Prostate gland (tissue), 2 donors: ENCODE data around the gene PRSS1. TPM values are rescaled to one million over a fixed set of nuclear protein-coding genes. Genes with fewer than 3 reads are reported as not detected.

ENCODE experiments used
- DNase-seq: peaks from one replicate; pipeline ENCODE4 v3.0.0-alpha.2; 2019; ENCODE audit warnings: low spot score
- H3K27ac ChIP-seq, 2 donors: fragments of 200-600 bp; sonication (generic); 2 replicates each; pipeline ENCODE4 v1.5.1; 2017 to 2019
- H3K27me3 ChIP-seq: fragments of 200-600 bp; sonication (generic); replicated peaks from 2 replicates; pipeline ENCODE4 v1.5.1; 2019; ENCODE audit not compliant: insufficient read depth
- H3K36me3 ChIP-seq, 2 donors: fragments of 200-600 bp; sonication (generic); 1 replicate in 1 of 2; 2 replicates in 1 of 2; pipeline versions ENCODE4 v1.5.1 to v1.8.1; 2017 to 2019
- H3K4me1 ChIP-seq: fragments of 200-600 bp; sonication (generic); replicated peaks from 2 replicates; pipeline ENCODE4 v1.5.1; 2019
- H3K4me3 ChIP-seq, 2 donors: fragments of 200-600 bp; sonication (generic); 2 replicates each; pipeline ENCODE4 v1.5.1; 2017 to 2019
- H3K9me3 ChIP-seq: fragments of 200-600 bp; sonication (generic); 2 replicates; pipeline ENCODE4 v1.5.1; 2017
- CTCF ChIP-seq, 4 experiments: fragments of 200-600 bp in 2 of 4; fragments of 450-650 bp in 2 of 4; sonication (generic) in 2 of 4; IDR thresholded peaks; 1 replicate in 3 of 4; 2 replicates in 1 of 4; pipeline ENCODE4 v1.5.1; 2016 to 2019; ENCODE audit warnings: antibody characterized with exemption in 4 of 4, mild to moderate bottlenecking in 2 of 4, moderate library complexity in 2 of 4
- POLR2A ChIP-seq: fragments of 450-650 bp; IDR thresholded peaks from one replicate; pipeline ENCODE4 v1.6.1; 2016; ENCODE audit warnings: antibody characterized with exemption, mild to moderate bottlenecking
- POLR2AphosphoS5 ChIP-seq: sonication (generic); formaldehyde crosslinking; IDR thresholded peaks from one replicate; pipeline ENCODE4 v1.6.1; 2017; ENCODE audit warnings: antibody characterized with exemption
- WGBS: methylation state at CpG from one replicate; pipeline ENCODE4 v1.1.5; 2018; 5-methylcytosine and 5-hydroxymethylcytosine counted together
- intact Hi-C: fragments of 100-400 bp; cut with DNase I; formaldehyde crosslinking; loops from one replicate; pipeline ENCODE4 v1.14.2; 2022
- total RNA-seq, 2 donors: library from RNA; depleted of rRNA; stranded (reverse); fragments of >200 nt; gene quantifications; one replicate each; pipeline ENCODE4 v1.1.0, GENCODE V29; 2016

PRSS1 gene
- total RNA-seq, 2 donors from 2014 or later, result not detected

GRCh38 chr7:142792129-142792528 lies 42.9 kb downstream of the PRSS1 start:
- no peak for TF ChIP-seq CTCF (IDR thresholded peaks at IDR 0.05)
- TF ChIP-seq POLR2AphosphoS5, result no peak
- TF ChIP-seq POLR2A, result no peak
- intact Hi-C loops, result no loop called here
- Histone ChIP-seq H3K4me1 (no peaks in the 10 kb centered on the region), H3K27ac (no peak overlapping the region), H3K27me3 (no peaks in the 10 kb centered on the region), H3K9me3 (no peaks in the 10 kb centered on the region), H3K36me3 (no peaks in the 10 kb centered on the region), H3K4me3 (no peak overlapping the region)
- DNase-seq, result no peak
- WGBS, result 91% methylated on average over 1 of the region's 1 CpG

GRCh38 chr7:142792593-142792992 lies 43.3 kb downstream of the PRSS1 start:
- DNase-seq, result no peak
- intact Hi-C loops, result no loop called here
- TF ChIP-seq CTCF (IDR thresholded peaks at IDR 0.05), result no peak
- no peak for TF ChIP-seq POLR2AphosphoS5
- TF ChIP-seq POLR2A, result no peak
- Histone ChIP-seq H3K36me3 (no peaks in the 10 kb centered on the region), H3K4me3 (no peak overlapping the region), H3K27me3 (no peaks in the 10 kb centered on the region), H3K9me3 (no peaks in the 10 kb centered on the region), H3K4me1 (no peaks in the 10 kb centered on the region), H3K27ac (no peak overlapping the region)
- WGBS, result 90% methylated on average over 2 of the region's 2 CpGs

GRCh38 chr7:142793156-142793555 lies 43.9 kb downstream of the PRSS1 start:
- Histone ChIP-seq H3K36me3 (no peaks in the 10 kb centered on the region), H3K27ac (no peak overlapping the region), H3K4me1 (no peaks in the 10 kb centered on the region), H3K27me3 (no peaks in the 10 kb centered on the region), H3K9me3 (no peaks in the 10 kb centered on the region), H3K4me3 (no peak overlapping the region)
- DNase-seq, result no peak
- intact Hi-C loops, result no loop called here
- TF ChIP-seq CTCF (IDR thresholded peaks at IDR 0.05) (no peak), POLR2A (no peak), POLR2AphosphoS5 (no peak)
- 71% methylated on average over 5 of the region's 5 CpGs for WGBS

- no peak for DNase-seq
- WGBS, result 56% methylated on average over 5 of the region's 5 CpGs
- H3K27me3 ChIP-seq, result no peaks in the 10 kb centered on the region
Measured at GRCh38 chr7:142795339-142795863, 46.1 kb downstream of the PRSS1 start.

More at GRCh38 chr7:142795339-142795863, 46.1 kb downstream of the PRSS1 start:
- no peaks in the 10 kb centered on the region for H3K4me1 ChIP-seq
- no peak for TF ChIP-seq POLR2A
- TF ChIP-seq POLR2AphosphoS5, result no peak
- TF ChIP-seq CTCF (IDR thresholded peaks at IDR 0.05), result no peak
- H3K4me3 ChIP-seq, result no peak overlapping the region
- H3K36me3 ChIP-seq, result no peaks in the 10 kb centered on the region
- intact Hi-C loops, result no loop called here
- H3K9me3 ChIP-seq, result no peaks in the 10 kb centered on the region
- no peak overlapping the region for H3K27ac ChIP-seq
